CD4-positive, alpha-beta T cell treated with Interleukin-1 beta for 1 hour (primary cell): ENCODE measurements around the gene HS3ST3B1.

Experiments
- DNase-seq, 2 donors: peaks; one replicate each; pipeline ENCODE4 v3.0.0-alpha.2; 2020 to 2022

HS3ST3B1 gene

GRCh38 chr17:14303343-14304221 lies 2.7 kb downstream of the HS3ST3B1 start:
- peak; percentile 27 to 58 for DNase-seq

GRCh38 chr17:14304222-14304772 lies 3.4 kb downstream of the HS3ST3B1 start:
- DNase-seq: no peak

- no peak for DNase-seq
Measured at GRCh38 chr17:14304773-14305517, 4.1 kb downstream of the HS3ST3B1 start.

GRCh38 chr17:14305785-14306496 lies 5.1 kb downstream of the HS3ST3B1 start:
- no peak for DNase-seq

GRCh38 chr17:14306596-14306995 lies 5.7 kb downstream of the HS3ST3B1 start:
- no peak for DNase-seq

- DNase-seq: no peak
Measured at GRCh38 chr17:14307560-14308024, 6.7 kb downstream of the HS3ST3B1 start.

GRCh38 chr17:14308636-14308964 lies 7.7 kb downstream of the HS3ST3B1 start:
- DNase-seq: no peak

- peak; percentile 90 to 95 for DNase-seq
Measured at GRCh38 chr17:14308965-14309879, 8.3 kb downstream of the HS3ST3B1 start.

- no peak for DNase-seq
Measured at GRCh38 chr17:14310101-14310500, 9.2 kb downstream of the HS3ST3B1 start.

- no peak for DNase-seq
Measured at GRCh38 chr17:14310605-14311004, 9.7 kb downstream of the HS3ST3B1 start.

GRCh38 chr17:14311186-14311705 lies 10.4 kb downstream of the HS3ST3B1 start:
- no peak for DNase-seq

- DNase-seq: no peak
Measured at GRCh38 chr17:14311981-14312380, 11.1 kb downstream of the HS3ST3B1 start.

GRCh38 chr17:14312522-14312921 lies 11.6 kb downstream of the HS3ST3B1 start:
- no peak for DNase-seq

GRCh38 chr17:14316126-14316832 lies 15.4 kb downstream of the HS3ST3B1 start:
- DNase-seq: no peak

- no peak for DNase-seq
Measured at GRCh38 chr17:14317383-14317782, 16.5 kb downstream of the HS3ST3B1 start.

- DNase-seq: no peak
Measured at GRCh38 chr17:14318109-14318917, 17.4 kb downstream of the HS3ST3B1 start.

- no peak for DNase-seq
Measured at GRCh38 chr17:14318918-14319205, 18.0 kb downstream of the HS3ST3B1 start.

- DNase-seq: no peak
Measured at GRCh38 chr17:14320098-14320497, 19.2 kb downstream of the HS3ST3B1 start.

- no peak for DNase-seq
Measured at GRCh38 chr17:14320734-14321475, 20.0 kb downstream of the HS3ST3B1 start.
